ENCODE measurements around the gene SMIM38. TPM values are rescaled to one million over a fixed set of nuclear protein-coding genes. Genes with fewer than 3 reads are reported as not detected.

The SMIM38 gene
- 0.14 and 0.44 TPM in 2 replicates for total RNA-seq

DNA sequence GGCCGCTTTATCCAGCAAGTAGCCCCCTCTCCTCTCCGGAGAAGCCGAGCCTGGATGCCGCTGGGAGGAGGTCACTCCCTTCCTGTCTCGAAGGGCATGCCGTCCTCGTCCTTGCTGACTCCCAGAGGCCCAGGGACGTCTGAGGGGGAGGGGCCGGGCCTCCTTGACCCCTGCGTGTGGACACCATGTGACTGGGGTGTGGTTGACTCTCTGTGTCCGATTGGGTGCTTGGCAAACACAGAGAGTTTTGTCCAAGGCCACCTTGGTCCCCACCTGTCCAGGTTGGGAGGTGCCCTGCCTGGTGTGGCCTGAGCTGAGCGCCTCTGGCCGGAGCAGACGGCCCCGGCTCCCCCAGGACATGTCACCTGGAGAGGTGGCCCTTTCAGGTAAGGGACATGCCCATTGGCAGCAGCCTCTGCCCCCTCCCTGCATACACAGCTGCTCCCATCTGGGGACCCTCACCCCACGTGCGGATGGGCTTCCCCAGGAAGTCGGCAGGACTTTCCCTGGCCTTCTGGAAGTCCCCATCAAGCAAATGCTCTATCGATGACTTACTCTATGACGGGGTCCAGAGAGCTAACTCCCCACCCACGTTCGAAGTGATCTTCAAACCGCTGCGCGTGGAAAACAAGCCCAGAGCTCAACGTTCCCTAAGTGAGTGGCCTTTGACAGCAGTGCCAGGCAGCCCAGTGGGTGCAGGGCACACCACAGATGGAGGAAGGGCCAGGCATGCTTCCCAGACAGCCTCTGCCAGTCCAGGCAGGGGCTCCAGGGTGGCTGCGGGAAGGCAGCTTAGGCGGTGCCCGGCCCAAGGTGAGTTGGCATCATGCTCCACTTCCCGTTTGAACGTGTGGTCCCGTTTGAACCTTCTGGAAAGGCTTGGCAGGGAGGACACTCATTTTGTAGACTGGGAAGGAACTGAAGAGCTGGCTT lies at the start of gene SMIM38:
Gene SMIM38 (plus strand): TSS at position 634 of the 933 bp plus-strand sequence. CDS start 1,912 bp downstream, outside the sequence.

Other genes with a start within 250 kb of the SMIM38 start
- gene MRGPRD, start 174.9 kb upstream of the SMIM38 start, total RNA-seq, result not detected in 2 replicates
- gene MRGPRF, start 142.7 kb upstream of the SMIM38 start, total RNA-seq, result 16.2 and 51.7 TPM in 2 replicates
- 11.8 and 13.7 TPM in 2 replicates for gene TPCN2, start 107.0 kb upstream of the SMIM38 start, total RNA-seq
- gene MYEOV, start 138.2 kb downstream of the SMIM38 start, total RNA-seq, result 0.66 and 46.8 TPM in 2 replicates